SK-N-SH (cell line): ENCODE results near the gene PTPN22. TPM values are rescaled to one million over a fixed set of nuclear protein-coding genes. Genes with fewer than 3 reads are reported as not detected.

ENCODE experiments used
- CTCF ChIA-PET: fragments of 300-600, 350-600 bp; formaldehyde crosslinking; extraction: SDS; loops from one replicate; lab custom pipeline; 2021; lab: Yijun Ruan, JAX
- POLR2A ChIA-PET: fragments of 350-600 bp; sonication (Branson Sonifier 250); formaldehyde crosslinking; extraction: SDS; loops from one replicate; lab custom pipeline; 2020; ENCODE audit warnings: antibody characterized with exemption, inconsistent platforms; lab: Yijun Ruan, JAX
- DNase-seq: peaks from one replicate; pipeline ENCODE4 v3.0.0; 2012
- H2AFZ ChIP-seq: fragments of 200-600 bp; sonication (generic); 2 replicates; pipeline ENCODE4 v1.8.1; 2016; ENCODE audit warnings: antibody characterized with exemption, mild to moderate bottlenecking, low read depth
- H3F3A ChIP-seq: fragments of 200-600 bp; sonication (generic); replicated peaks from 2 replicates; pipeline ENCODE3; 2016; ENCODE audit warnings: antibody characterized with exemption, mild to moderate bottlenecking; ENCODE audit not compliant: insufficient read depth
- H3K27ac ChIP-seq, 2 experiments: fragments of 200-500 bp in 1 of 2; fragments of 200-600 bp in 1 of 2; sonication (Bioruptor generic) in 1 of 2; sonication (generic), shearing (Covaris generic) in 1 of 2; 2 replicates each; pipeline versions ENCODE4 v1.5.1 to v1.6.1; 2014 to 2016; ENCODE audit warnings: low read depth in 2 of 2, inconsistent platforms in 1 of 2, low read length in 1 of 2, mild to moderate bottlenecking in 1 of 2, mixed read lengths in 1 of 2
- H3K27me3 ChIP-seq: fragments of 200-600 bp; sonication (generic), shearing (Covaris generic); 2 replicates; pipeline ENCODE4 v1.6.1; 2016; ENCODE audit warnings: mixed run types; ENCODE audit not compliant: insufficient read depth
- H3K36me3 ChIP-seq, 2 experiments: fragments of 200-500 bp in 1 of 2; fragments of 200-600 bp in 1 of 2; sonication (Bioruptor generic) in 1 of 2; sonication (generic) in 1 of 2; replicated peaks in 1 of 2; 2 replicates each; pipeline versions ENCODE3 to v1.5.1; 2014 to 2016; ENCODE audit warnings: low read length in 1 of 2, mild to moderate bottlenecking in 1 of 2; ENCODE audit not compliant: insufficient read depth in 2 of 2, control insufficient read depth in 1 of 2
- H3K4me1 ChIP-seq, 2 experiments: fragments of 200-500 bp in 1 of 2; fragments of 200-600 bp in 1 of 2; sonication (Bioruptor generic) in 1 of 2; sonication (generic), shearing (Covaris generic) in 1 of 2; 2 replicates each; pipeline versions ENCODE4 v1.5.1 to v1.6.1; 2014 to 2016; ENCODE audit warnings: low read depth in 1 of 2, low read length in 1 of 2, mixed run types in 1 of 2; ENCODE audit not compliant: insufficient read depth in 2 of 2, control insufficient read depth in 1 of 2
- H3K4me2 ChIP-seq: fragments of 200-600 bp; sonication (generic), shearing (Covaris generic); 2 replicates; pipeline ENCODE4 v1.6.1; 2017; ENCODE audit warnings: mixed run types
- H3K4me3 ChIP-seq, 2 experiments: fragments of 200-500 bp in 1 of 2; fragments of 200-600 bp in 1 of 2; sonication (Bioruptor generic) in 1 of 2; sonication (generic), shearing (Covaris generic) in 1 of 2; 2 replicates each; pipeline versions ENCODE4 v1.5.1 to v1.8.1; 2014 to 2016; ENCODE audit warnings: low read depth in 2 of 2, inconsistent platforms in 1 of 2, low read length in 1 of 2, mild to moderate bottlenecking in 1 of 2, mixed read lengths in 1 of 2, moderate library complexity in 1 of 2
- H3K79me2 ChIP-seq: fragments of 200-600 bp; sonication (generic); 2 replicates; pipeline ENCODE4 v1.8.1; 2017; ENCODE audit warnings: mild to moderate bottlenecking; ENCODE audit not compliant: insufficient read depth
- H3K9ac ChIP-seq: fragments of 200-600 bp; sonication (generic); 2 replicates; pipeline ENCODE4 v1.6.1; 2017; ENCODE audit warnings: mixed run types
- H3K9me2 ChIP-seq: fragments of 200-600 bp; sonication (generic); 2 replicates; pipeline ENCODE4 v1.6.1; 2017; ENCODE audit warnings: mixed run types
- H3K9me3 ChIP-seq: fragments of 200-600 bp; sonication (generic); 2 replicates; pipeline ENCODE4 v1.6.1; 2017; ENCODE audit warnings: mixed run types, mild to moderate bottlenecking, moderate library complexity
- H4K20me1 ChIP-seq: fragments of 200-600 bp; sonication (generic); 2 replicates; pipeline ENCODE4 v1.6.1; 2017; ENCODE audit warnings: mild to moderate bottlenecking, mixed run types; ENCODE audit not compliant: insufficient read depth
- ELF1 ChIP-seq: IDR thresholded peaks from 2 replicates; pipeline ENCODE4 v1.4.0; 2012
- FOXJ3 ChIP-seq: sonication (generic); formaldehyde crosslinking; IDR thresholded peaks from 2 replicates; pipeline ENCODE4 v1.5.1; 2020; ENCODE audit warnings: mild to moderate bottlenecking, missing genetic modification reagents
- GABPA ChIP-seq: IDR thresholded peaks from 2 replicates; pipeline ENCODE4 v1.4.0; 2012; ENCODE audit warnings: low read depth, mild to moderate bottlenecking
- RFX5 ChIP-seq: IDR thresholded peaks from 2 replicates; pipeline ENCODE4 v1.6.1; 2012; ENCODE audit warnings: mild to moderate bottlenecking, improper control_type of control experiment, low read length
- SIN3A ChIP-seq: IDR thresholded peaks from 2 replicates; pipeline ENCODE4 v1.6.1; 2012; ENCODE audit warnings: low read depth, mild to moderate bottlenecking, low read length, moderate library complexity, borderline replicate concordance
- USF1 ChIP-seq: IDR thresholded peaks from 2 replicates; pipeline ENCODE4 v1.4.0; 2012; ENCODE audit warnings: low read depth, borderline replicate concordance
- USF2 ChIP-seq: fragments of 150-350 bp; IDR thresholded peaks from 2 replicates; pipeline ENCODE4 v1.6.1; 2017; ENCODE audit warnings: antibody characterized with exemption, low read length, low read depth, borderline replicate concordance
- YY1 ChIP-seq: IDR thresholded peaks from 2 replicates; pipeline ENCODE4 v1.4.0; 2012; ENCODE audit warnings: low read depth, mild to moderate bottlenecking
- WGBS: methylation state at CpG from one replicate; pipeline ENCODE4 v1.1.6; 2017; ENCODE audit warnings: low lambda C conversion rate; 5-methylcytosine and 5-hydroxymethylcytosine counted together
- polyA plus RNA-seq, 3 experiments: library from polyadenylated mRNA; depleted of rRNA; stranded (reverse); fragments of >200 nt; gene quantifications; 2 replicates each; pipeline ENCODE4 v1.2.3, GENCODE V29; 2012
- TF ChIP-seq, protein P1 (sequence below): IDR thresholded peaks from 2 replicates; pipeline ENCODE4 v1.4.0; 2012; ENCODE audit warnings: low read depth, borderline replicate concordance
- TF ChIP-seq, protein P2 (sequence below): fragments of 200-600 bp; sonication (generic); IDR thresholded peaks from 2 replicates; pipeline ENCODE4 v1.6.1; 2017; ENCODE audit warnings: antibody characterized with exemption, mild to moderate bottlenecking, moderate library complexity

The PTPN22 gene
- polyA plus RNA-seq, 1 of the 3 experiments (the other 2 are of a cell fraction): 0.12 TPM

DNA sequence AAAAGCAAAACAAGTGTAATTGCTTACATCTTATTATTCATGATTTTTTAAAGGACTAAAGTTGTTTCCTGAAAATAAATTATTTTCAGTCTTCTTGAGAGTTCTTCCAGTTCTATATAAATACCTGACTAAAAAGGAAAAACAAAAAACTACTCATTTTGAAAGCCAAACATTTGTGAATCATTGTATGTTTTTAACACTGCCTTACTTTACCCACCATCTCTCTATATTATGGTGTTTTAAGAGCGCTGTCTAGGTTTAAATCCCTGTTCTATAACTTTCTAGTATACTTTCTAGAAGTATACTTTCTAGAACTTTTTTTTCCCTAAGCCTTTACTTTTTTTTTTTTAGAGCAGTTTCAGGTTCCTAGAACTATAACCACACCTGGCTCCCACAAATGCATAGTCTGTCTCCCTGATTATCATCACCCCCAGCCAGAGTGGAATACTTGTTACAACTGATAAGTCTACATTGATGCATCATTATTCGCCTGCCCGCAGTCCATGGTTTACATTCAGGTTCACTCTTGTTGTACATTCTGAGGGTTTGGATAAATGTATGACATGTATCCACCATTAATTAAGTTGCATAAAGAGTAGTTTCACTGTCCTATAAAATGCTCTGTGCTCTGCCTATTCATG is 69.0 kb downstream of the PTPN22 start (continued):
- TF ChIP-seq, protein P1, sequence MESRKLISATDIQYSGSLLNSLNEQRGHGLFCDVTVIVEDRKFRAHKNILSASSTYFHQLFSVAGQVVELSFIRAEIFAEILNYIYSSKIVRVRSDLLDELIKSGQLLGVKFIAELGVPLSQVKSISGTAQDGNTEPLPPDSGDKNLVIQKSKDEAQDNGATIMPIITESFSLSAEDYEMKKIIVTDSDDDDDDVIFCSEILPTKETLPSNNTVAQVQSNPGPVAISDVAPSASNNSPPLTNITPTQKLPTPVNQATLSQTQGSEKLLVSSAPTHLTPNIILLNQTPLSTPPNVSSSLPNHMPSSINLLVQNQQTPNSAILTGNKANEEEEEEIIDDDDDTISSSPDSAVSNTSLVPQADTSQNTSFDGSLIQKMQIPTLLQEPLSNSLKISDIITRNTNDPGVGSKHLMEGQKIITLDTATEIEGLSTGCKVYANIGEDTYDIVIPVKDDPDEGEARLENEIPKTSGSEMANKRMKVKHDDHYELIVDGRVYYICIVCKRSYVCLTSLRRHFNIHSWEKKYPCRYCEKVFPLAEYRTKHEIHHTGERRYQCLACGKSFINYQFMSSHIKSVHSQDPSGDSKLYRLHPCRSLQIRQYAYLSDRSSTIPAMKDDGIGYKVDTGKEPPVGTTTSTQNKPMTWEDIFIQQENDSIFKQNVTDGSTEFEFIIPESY: no peak
- TF ChIP-seq USF2 (no peak), GABPA (no peak), YY1 (no peak)

GRCh38 chr1:113800487-113800886 is 71.0 kb downstream of the PTPN22 start:
- Histone ChIP-seq H4K20me1 (peaks cover 14% of the 10 kb centered on the region; the same call in 1 of the 2 replicates), H3K9me3 (no peaks in the 10 kb centered on the region), H2AFZ (no peak overlapping the region), H3K36me3 (peaks cover 19 to 24% of the 10 kb centered on the region in 2 experiments), H3K9ac (no peak overlapping the region), H3F3A (peaks cover 4% of the 10 kb centered on the region), H3K4me1 (peaks cover 5 to 8% of the 10 kb centered on the region in 2 experiments; a peak in 2 of 4 replicates), H3K27ac (no peak overlapping the region), H3K79me2 (peaks cover 99% of the 10 kb centered on the region), H3K27me3 (no peaks in the 10 kb centered on the region), H3K9me2 (no peaks in the 10 kb centered on the region), H3K4me2 (no peak overlapping the region), H3K4me3 (no peak overlapping the region)
- no peak for DNase-seq
- ChIA-PET CTCF (interaction anchor here (1.0 to 2.2 kb wide), 3 partner anchors 11 to 728 kb away, joined by 3 to 5 read pairs (median 3); partner anchors contain the start of genes LRIG2 and PHTF1), POLR2A (no interaction called here)
- 98% methylated on average over 3 of the region's 3 CpGs for WGBS
- TF ChIP-seq, protein P2, sequence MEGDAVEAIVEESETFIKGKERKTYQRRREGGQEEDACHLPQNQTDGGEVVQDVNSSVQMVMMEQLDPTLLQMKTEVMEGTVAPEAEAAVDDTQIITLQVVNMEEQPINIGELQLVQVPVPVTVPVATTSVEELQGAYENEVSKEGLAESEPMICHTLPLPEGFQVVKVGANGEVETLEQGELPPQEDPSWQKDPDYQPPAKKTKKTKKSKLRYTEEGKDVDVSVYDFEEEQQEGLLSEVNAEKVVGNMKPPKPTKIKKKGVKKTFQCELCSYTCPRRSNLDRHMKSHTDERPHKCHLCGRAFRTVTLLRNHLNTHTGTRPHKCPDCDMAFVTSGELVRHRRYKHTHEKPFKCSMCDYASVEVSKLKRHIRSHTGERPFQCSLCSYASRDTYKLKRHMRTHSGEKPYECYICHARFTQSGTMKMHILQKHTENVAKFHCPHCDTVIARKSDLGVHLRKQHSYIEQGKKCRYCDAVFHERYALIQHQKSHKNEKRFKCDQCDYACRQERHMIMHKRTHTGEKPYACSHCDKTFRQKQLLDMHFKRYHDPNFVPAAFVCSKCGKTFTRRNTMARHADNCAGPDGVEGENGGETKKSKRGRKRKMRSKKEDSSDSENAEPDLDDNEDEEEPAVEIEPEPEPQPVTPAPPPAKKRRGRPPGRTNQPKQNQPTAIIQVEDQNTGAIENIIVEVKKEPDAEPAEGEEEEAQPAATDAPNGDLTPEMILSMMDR: no peak
- TF ChIP-seq GABPA (no peak), SIN3A (no peak), FOXJ3 (CRISPR knock-in tag) (no peak), RFX5 (no peak), ELF1 (no peak), USF1 (no peak)
